HepG2 (cell line): Measurements from ENCODE around the gene FKBP8. TPM values are rescaled to one million over a fixed set of nuclear protein-coding genes. Genes with fewer than 3 reads are reported as not detected.

ENCODE experiments used
- ATF7 ChIP-seq, 2 experiments: fragments of 450-650 bp in 1 of 2; sonication (generic) in 1 of 2; formaldehyde crosslinking in 1 of 2; IDR thresholded peaks; 2 replicates each; pipeline versions ENCODE4 v1.4.0 to v1.6.1; 2016 to 2020; ENCODE audit warnings: antibody characterized with exemption in 1 of 2, mild to moderate bottlenecking in 1 of 2, missing genetic modification reagents in 1 of 2
- BRF2 ChIP-seq: sonication (generic); formaldehyde crosslinking; IDR thresholded peaks from 2 replicates; pipeline ENCODE4 v1.8.1; 2022; ENCODE audit warnings: mild to moderate bottlenecking, missing genetic modification reagents
- CREB3 ChIP-seq: sonication (generic); formaldehyde crosslinking; IDR thresholded peaks from 2 replicates; pipeline ENCODE4 v1.5.0; 2020; ENCODE audit warnings: missing genetic modification reagents
- GABPA ChIP-seq, 2 experiments: IDR thresholded peaks; 2 replicates each; pipeline ENCODE4 v1.6.1; 2011 to 2016; ENCODE audit warnings: low read depth in 2 of 2, low read length in 1 of 2, missing biosample characterization in 1 of 2, missing genetic modification characterization in 1 of 2
- GPBP1L1 ChIP-seq: sonication (generic); formaldehyde crosslinking; IDR thresholded peaks from 2 replicates; pipeline ENCODE4 v1.5.0; 2020; ENCODE audit warnings: mild to moderate bottlenecking, missing genetic modification reagents
- MAFF ChIP-seq: IDR thresholded peaks from 2 replicates; pipeline ENCODE4 v1.6.1; 2011; ENCODE audit warnings: low read depth, low read length, improper control_type of control experiment
- MIXL1 ChIP-seq: IDR thresholded peaks from 2 replicates; pipeline ENCODE4 v1.6.1; 2016
- PHF21A ChIP-seq: sonication (generic); formaldehyde crosslinking; IDR thresholded peaks from 2 replicates; pipeline ENCODE4 v1.5.0; 2020; ENCODE audit warnings: mild to moderate bottlenecking, missing genetic modification reagents
- POLR2A ChIP-seq, 2 experiments: IDR thresholded peaks; 2 replicates each; pipeline ENCODE4 v1.6.1; 2011; ENCODE audit warnings: low read depth in 2 of 2, low read length in 2 of 2, mild to moderate bottlenecking in 1 of 2, moderate library complexity in 1 of 2; ENCODE audit not compliant: insufficient read depth in 1 of 2
- TRAFD1 ChIP-seq: sonication (generic); formaldehyde crosslinking; IDR thresholded peaks from 2 replicates; pipeline ENCODE4 v1.5.1; 2020; ENCODE audit warnings: missing genetic modification reagents, mild to moderate bottlenecking, borderline replicate concordance
- ZGPAT ChIP-seq: IDR thresholded peaks from 2 replicates; pipeline ENCODE4 v1.6.1; 2016; ENCODE audit warnings: mild to moderate bottlenecking
- ZMYM3 ChIP-seq: sonication (generic); formaldehyde crosslinking; IDR thresholded peaks from 2 replicates; pipeline ENCODE4 v1.5.1; 2020; ENCODE audit warnings: mild to moderate bottlenecking, missing genetic modification reagents
- ZNF101 ChIP-seq: sonication (generic); formaldehyde crosslinking; IDR thresholded peaks from 2 replicates; pipeline ENCODE4 v1.4.0; 2020; ENCODE audit warnings: mild to moderate bottlenecking, low read depth, missing genetic modification reagents, borderline replicate concordance
- ZNF33A ChIP-seq: sonication (generic); formaldehyde crosslinking; IDR thresholded peaks from 2 replicates; pipeline ENCODE4 v1.5.1; 2020; ENCODE audit warnings: missing genetic modification reagents, mild to moderate bottlenecking, moderate library complexity, borderline replicate concordance
- ZNF451 ChIP-seq: sonication (generic); formaldehyde crosslinking; IDR thresholded peaks from 2 replicates; pipeline ENCODE4 v1.5.0; 2020; ENCODE audit warnings: mild to moderate bottlenecking, missing genetic modification reagents
- ZNF468 ChIP-seq: sonication (generic); formaldehyde crosslinking; IDR thresholded peaks from 2 replicates; pipeline ENCODE4 v1.8.0; 2022; ENCODE audit warnings: mild to moderate bottlenecking, moderate library complexity, missing genetic modification reagents
- ZNF574 ChIP-seq: sonication (generic); formaldehyde crosslinking; IDR thresholded peaks from 2 replicates; pipeline ENCODE4 v1.4.0; 2020; ENCODE audit warnings: missing genetic modification reagents
- ZNF891 ChIP-seq: sonication (generic); formaldehyde crosslinking; IDR thresholded peaks from 2 replicates; pipeline ENCODE4 v1.5.0; 2020; ENCODE audit warnings: mild to moderate bottlenecking, missing genetic modification reagents
- polyA plus RNA-seq, 8 experiments: library from polyadenylated mRNA; depleted of rRNA in 3 of 8; stranded (reverse) in 7 of 8; unstranded in 1 of 8; fragments of >200 nt; fragmentation: Illumina TruSeq in 4 of 8; extraction: Trizol in 4 of 8; gene quantifications; 2 replicates each; pipeline versions ENCODE4 v1.2.1 to v1.2.3, GENCODE V29; 2011 to 2016; ENCODE audit warnings: low read depth in 4 of 8, missing spikeins in 1 of 8, mixed read lengths in 1 of 8; ENCODE audit not compliant: insufficient read depth in 1 of 8
- total RNA-seq, 5 experiments: library from RNA; depleted of rRNA; stranded (reverse); fragments of >200 nt; fragmentation: Illumina TruSeq; extraction: Trizol; gene quantifications; 2 replicates each; pipeline ENCODE4 v1.2.3, GENCODE V29; 2016; ENCODE audit warnings: low read depth in 1 of 5

FKBP8 gene
- total and polyA plus RNA-seq, 2 of the 13 experiments (the other 11 are each of a cell fraction or from before 2014, with no cell fraction given), result 81.7 to 93.9 TPM

- TF ChIP-seq ZNF574 (CRISPR knock-in tag), result peak; percentile 95
- TF ChIP-seq POLR2A (IDR thresholded peaks at IDR 0.05; ENCODE audit: insufficient read depth in 1 of 2, low read depth in 2 of 2, low read length in 2 of 2), result peak; percentile 69 to 85
- peak; percentile 95 for TF ChIP-seq MIXL1 (CRISPR knock-in tag)
- TF ChIP-seq ZGPAT (CRISPR knock-in tag), result peak; percentile 100
- no peak for TF ChIP-seq GABPA (IDR thresholded peaks at IDR 0.05; ENCODE audit: low read depth, low read length)
- peak; percentile 81 for TF ChIP-seq GABPA (CRISPR knock-in tag; IDR thresholded peaks at IDR 0.05; ENCODE audit: low read depth)
- no peak for TF ChIP-seq CREB3 (CRISPR knock-in tag)
- TF ChIP-seq MAFF, result 0 out of 2 replicates have a peak, but pooled peaks have one; percentile 9
- no peak for TF ChIP-seq ZNF101 (CRISPR knock-in tag)
- no peak; the same call in 1 of the 2 replicates for TF ChIP-seq BRF2 (CRISPR knock-in tag)
- TF ChIP-seq PHF21A (CRISPR knock-in tag), result peak; percentile 100
- TF ChIP-seq ZMYM3 (CRISPR knock-in tag), result peak; percentile 91
- no peak for TF ChIP-seq GPBP1L1 (CRISPR knock-in tag)
- TF ChIP-seq ZNF33A (CRISPR knock-in tag), result no peak; the same call in 1 of the 2 replicates
- peak; percentile 90; the same call in 1 of the 2 replicates for TF ChIP-seq ZNF451 (CRISPR knock-in tag)
- no peak for TF ChIP-seq ZNF468 (CRISPR knock-in tag)
- peak; percentile 83; the same call in 1 of the 2 replicates for TF ChIP-seq ZNF891 (CRISPR knock-in tag)
- peak; percentile 47; the same call in 1 of the 2 replicates for TF ChIP-seq ATF7 (IDR thresholded peaks at IDR 0.05)
- peak; percentile 98 for TF ChIP-seq ATF7 (CRISPR knock-in tag; IDR thresholded peaks at IDR 0.05)
- peak; percentile 98 for TF ChIP-seq TRAFD1 (CRISPR knock-in tag)
Measured at GRCh38 chr19:18514800-18515682, 28.3 kb downstream of the FKBP8 start (continued).
